ENCODE results near the gene S1PR1. TPM values are rescaled to one million over a fixed set of nuclear protein-coding genes. Genes with fewer than 3 reads are reported as not detected.

Gene S1PR1
- total RNA-seq, 1 experiment from 2014 or later: 0.86 TPM

- POLR2A ChIA-PET: no interaction called here
Measured at GRCh38 chr1:101196668-101197067, 40.2 kb upstream of the S1PR1 start.

GRCh38 chr1:101198842-101199636 lies 37.8 kb upstream of the S1PR1 start:
- no peak overlapping the region for H3K27ac Mint-ChIP-seq (ENCODE audit: low read depth, unreplicated experiment)
- ChIA-PET CTCF (interaction anchor here (0.6 to 0.9 kb wide), 5 partner anchors 14 to 293 kb away, joined by 3 to 4 read pairs (median 3); no protein-coding TSS in a partner anchor), POLR2A (no interaction called here)
- TF ChIP-seq CTCF (IDR thresholded peaks at IDR 0.05; ENCODE audit: unreplicated experiment): no peak
- no peak overlapping the region for H3K4me3 Mint-ChIP-seq (ENCODE audit: unreplicated experiment)
- no peaks in the 10 kb centered on the region for H3K9me3 Mint-ChIP-seq (ENCODE audit: unreplicated experiment)
- H3K36me3 Mint-ChIP-seq (ENCODE audit: insufficient read depth, unreplicated experiment): no peaks in the 10 kb centered on the region
- H3K27me3 Mint-ChIP-seq (ENCODE audit: insufficient read depth, unreplicated experiment): no peaks in the 10 kb centered on the region
- intact Hi-C loops (cut with micrococcal nuclease): no loop called here
- BruUV-seq (replicated peaks): no TSS peak
- H3K4me1 Mint-ChIP-seq (ENCODE audit: insufficient read depth, unreplicated experiment): peaks cover 9% of the 10 kb centered on the region
- no peak for DNase-seq (ENCODE audit: unreplicated experiment)

More at GRCh38 chr1:101196668-101197067, 40.2 kb upstream of the S1PR1 start:
- no peaks in the 10 kb centered on the region for H3K9me3 Mint-ChIP-seq (ENCODE audit: unreplicated experiment)
- peaks cover 12% of the 10 kb centered on the region for H3K4me1 Mint-ChIP-seq (ENCODE audit: insufficient read depth, unreplicated experiment)
- no peak for TF ChIP-seq CTCF (IDR thresholded peaks at IDR 0.05; ENCODE audit: unreplicated experiment)
- H3K36me3 Mint-ChIP-seq (ENCODE audit: insufficient read depth, unreplicated experiment): no peaks in the 10 kb centered on the region
- no peak overlapping the region for H3K4me3 Mint-ChIP-seq (ENCODE audit: unreplicated experiment)
- no TSS peak for BruUV-seq (replicated peaks)
- H3K27ac Mint-ChIP-seq (ENCODE audit: low read depth, unreplicated experiment): no peak overlapping the region
- no peaks in the 10 kb centered on the region for H3K27me3 Mint-ChIP-seq (ENCODE audit: insufficient read depth, unreplicated experiment)
- intact Hi-C loops (cut with micrococcal nuclease): no loop called here
- CTCF ChIA-PET: no interaction called here
- DNase-seq (ENCODE audit: unreplicated experiment): no peak

- H3K4me3 Mint-ChIP-seq (ENCODE audit: unreplicated experiment): no peak overlapping the region
- DNase-seq (ENCODE audit: unreplicated experiment): no peak
- no peaks in the 10 kb centered on the region for H3K9me3 Mint-ChIP-seq (ENCODE audit: unreplicated experiment)
- H3K27ac Mint-ChIP-seq (ENCODE audit: low read depth, unreplicated experiment): no peak overlapping the region
- intact Hi-C loops (cut with micrococcal nuclease): no loop called here
- H3K27me3 Mint-ChIP-seq (ENCODE audit: insufficient read depth, unreplicated experiment): no peaks in the 10 kb centered on the region
- TF ChIP-seq CTCF (IDR thresholded peaks at IDR 0.05; ENCODE audit: unreplicated experiment): no peak
- peaks cover 6% of the 10 kb centered on the region for H3K4me1 Mint-ChIP-seq (ENCODE audit: insufficient read depth, unreplicated experiment)
- ChIA-PET POLR2A (no interaction called here), CTCF (interaction anchor here (0.6 kb wide), 1 partner anchor 227 kb away, joined by 3 read pairs; no protein-coding TSS in a partner anchor)
- no TSS peak for BruUV-seq (replicated peaks)
- no peaks in the 10 kb centered on the region for H3K36me3 Mint-ChIP-seq (ENCODE audit: insufficient read depth, unreplicated experiment)
Measured at GRCh38 chr1:101199637-101199982, 37.2 kb upstream of the S1PR1 start.

- Mint-ChIP-seq H3K9me3 (ENCODE audit: unreplicated experiment) (no peaks in the 10 kb centered on the region), H3K27me3 (ENCODE audit: insufficient read depth, unreplicated experiment) (no peaks in the 10 kb centered on the region), H3K4me3 (ENCODE audit: unreplicated experiment) (no peak overlapping the region), H3K36me3 (ENCODE audit: insufficient read depth, unreplicated experiment) (no peaks in the 10 kb centered on the region), H3K4me1 (ENCODE audit: insufficient read depth, unreplicated experiment) (peaks cover 6% of the 10 kb centered on the region), H3K27ac (ENCODE audit: low read depth, unreplicated experiment) (peak overlapping the region; percentile 3)
- peak; percentile 63 for DNase-seq (ENCODE audit: unreplicated experiment)
- no TSS peak for BruUV-seq (replicated peaks)
- ChIA-PET POLR2A (interaction anchor here (1.0 kb wide), 1 partner anchor 51 kb away, joined by 3 read pairs; no protein-coding TSS in a partner anchor), CTCF (no interaction called here)
- intact Hi-C loops (cut with micrococcal nuclease): no loop called here
- no peak for TF ChIP-seq CTCF (IDR thresholded peaks at IDR 0.05; ENCODE audit: unreplicated experiment)
Measured at GRCh38 chr1:101200513-101200912, 36.3 kb upstream of the S1PR1 start.

Data from MCF 10A (cell line).